Mesothelial cell of epicardium (in vitro differentiated cells): Measurements from ENCODE around the gene WRNIP1. TPM values are rescaled to one million over a fixed set of nuclear protein-coding genes. Genes with fewer than 3 reads are reported as not detected.

Source experiments
- DNase-seq, 2 experiments: peaks; one replicate each; pipeline ENCODE4 v3.0.0; 2021; ENCODE audit warnings: low spot score in 2 of 2; ENCODE audit not compliant: unreplicated experiment in 2 of 2
- H3K27ac Mint-ChIP-seq: 2 replicates; pipeline ENCODE4 v1.8.0; 2021; ENCODE audit warnings: mixed read lengths
- H3K27me3 Mint-ChIP-seq: 2 replicates; pipeline ENCODE4 v1.8.0; 2021; ENCODE audit warnings: low read depth, mixed read lengths
- H3K36me3 Mint-ChIP-seq: 2 replicates; pipeline ENCODE4 v1.8.0; 2021; ENCODE audit warnings: mixed read lengths
- H3K4me1 Mint-ChIP-seq: 2 replicates; pipeline ENCODE4 v1.8.0; 2021; ENCODE audit warnings: mixed read lengths
- H3K4me3 Mint-ChIP-seq: 2 replicates; pipeline ENCODE4 v1.8.0; 2021; ENCODE audit warnings: mild to moderate bottlenecking, moderate library complexity, mixed read lengths
- H3K9me3 Mint-ChIP-seq: 2 replicates; pipeline ENCODE4 v1.8.0; 2021; ENCODE audit warnings: mixed read lengths
- CTCF ChIP-seq: fragments of 200-600 bp; sonication (generic); IDR thresholded peaks from one replicate; pipeline ENCODE4 v1.5.0; 2021; ENCODE audit warnings: antibody characterized with exemption; ENCODE audit not compliant: unreplicated experiment
- total RNA-seq: library from RNA; stranded (reverse); gene quantifications from 3 replicates; pipeline ENCODE4 v1.2.1, GENCODE V29; 2021

Gene WRNIP1
- total RNA-seq, 1 donor from 2014 or later: 41.3 TPM

DNA sequence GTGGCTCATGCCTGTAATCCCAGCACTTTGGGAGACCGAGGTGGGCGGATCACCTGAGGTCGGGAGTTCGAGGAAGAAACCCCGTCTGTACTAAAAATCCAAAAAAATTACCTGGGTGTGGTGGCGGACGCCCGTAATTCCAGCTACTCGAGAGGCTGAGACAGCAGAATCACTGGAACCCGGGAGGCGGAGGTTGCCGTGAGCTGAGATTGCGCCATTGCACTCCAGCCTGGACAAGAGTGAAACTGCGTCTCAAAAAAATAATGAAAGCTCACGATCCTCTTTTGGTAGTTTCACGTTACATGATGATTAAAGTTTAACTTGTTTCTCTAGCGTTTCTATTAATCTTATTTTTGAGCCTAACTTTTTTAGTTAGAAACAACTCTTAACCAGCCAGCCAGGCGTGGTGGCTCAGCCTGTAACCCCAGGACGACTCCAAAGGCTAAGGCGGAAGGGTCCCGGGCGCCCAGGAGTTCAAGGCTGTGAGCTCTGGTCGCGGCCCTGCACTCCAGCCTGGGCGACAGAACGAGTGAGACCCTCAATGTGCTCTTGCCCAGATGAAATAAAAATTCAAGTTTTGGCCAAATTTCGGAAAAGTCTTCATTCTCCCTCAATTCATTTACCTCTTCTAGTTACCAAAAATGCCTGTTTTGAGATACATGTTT is 1.2 kb upstream of the WRNIP1 start:
- Mint-ChIP-seq H3K36me3 (no peaks in the 10 kb centered on the region), H3K4me1 (peaks cover 26% of the 10 kb centered on the region), H3K9me3 (no peaks in the 10 kb centered on the region), H3K27me3 (no peaks in the 10 kb centered on the region), H3K27ac (peak overlapping the region; percentile 99), H3K4me3 (peak overlapping the region; percentile 78)
- no peak for DNase-seq
- no peak for TF ChIP-seq CTCF

DNA sequence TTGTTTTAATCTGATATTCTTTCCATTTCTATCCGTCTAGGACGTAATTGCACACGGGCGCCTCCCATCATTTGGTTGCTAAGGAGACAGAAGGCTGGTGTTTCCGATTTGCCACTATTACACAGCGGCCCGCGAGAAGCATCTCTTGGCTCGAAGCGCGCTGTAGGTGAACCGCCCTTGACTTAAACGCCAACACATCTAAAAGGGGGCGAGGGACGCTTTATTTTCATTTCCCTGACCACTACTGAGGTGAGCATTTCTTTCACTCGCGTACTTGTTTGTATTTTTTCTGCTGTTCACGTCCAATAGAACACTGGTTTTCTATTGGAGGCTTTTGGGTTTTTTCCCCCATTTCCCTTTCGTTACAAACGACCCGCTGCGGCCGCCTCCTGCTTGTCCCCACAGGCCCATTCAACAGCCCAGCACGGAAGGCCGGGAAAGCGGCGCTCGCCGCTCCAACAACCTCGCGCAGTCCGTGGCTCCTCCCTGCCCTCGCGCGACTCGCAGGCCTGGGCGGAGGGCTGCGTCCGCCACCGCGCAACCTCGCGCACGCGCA is 505 bp upstream of the WRNIP1 start:
- Mint-ChIP-seq H3K27ac (peak overlapping the region; percentile 99), H3K4me3 (peak overlapping the region; percentile 78), H3K36me3 (no peaks in the 10 kb centered on the region), H3K9me3 (no peaks in the 10 kb centered on the region), H3K4me1 (peaks cover 27% of the 10 kb centered on the region), H3K27me3 (no peaks in the 10 kb centered on the region)
- no peak for TF ChIP-seq CTCF
- no peak for DNase-seq

DNA sequence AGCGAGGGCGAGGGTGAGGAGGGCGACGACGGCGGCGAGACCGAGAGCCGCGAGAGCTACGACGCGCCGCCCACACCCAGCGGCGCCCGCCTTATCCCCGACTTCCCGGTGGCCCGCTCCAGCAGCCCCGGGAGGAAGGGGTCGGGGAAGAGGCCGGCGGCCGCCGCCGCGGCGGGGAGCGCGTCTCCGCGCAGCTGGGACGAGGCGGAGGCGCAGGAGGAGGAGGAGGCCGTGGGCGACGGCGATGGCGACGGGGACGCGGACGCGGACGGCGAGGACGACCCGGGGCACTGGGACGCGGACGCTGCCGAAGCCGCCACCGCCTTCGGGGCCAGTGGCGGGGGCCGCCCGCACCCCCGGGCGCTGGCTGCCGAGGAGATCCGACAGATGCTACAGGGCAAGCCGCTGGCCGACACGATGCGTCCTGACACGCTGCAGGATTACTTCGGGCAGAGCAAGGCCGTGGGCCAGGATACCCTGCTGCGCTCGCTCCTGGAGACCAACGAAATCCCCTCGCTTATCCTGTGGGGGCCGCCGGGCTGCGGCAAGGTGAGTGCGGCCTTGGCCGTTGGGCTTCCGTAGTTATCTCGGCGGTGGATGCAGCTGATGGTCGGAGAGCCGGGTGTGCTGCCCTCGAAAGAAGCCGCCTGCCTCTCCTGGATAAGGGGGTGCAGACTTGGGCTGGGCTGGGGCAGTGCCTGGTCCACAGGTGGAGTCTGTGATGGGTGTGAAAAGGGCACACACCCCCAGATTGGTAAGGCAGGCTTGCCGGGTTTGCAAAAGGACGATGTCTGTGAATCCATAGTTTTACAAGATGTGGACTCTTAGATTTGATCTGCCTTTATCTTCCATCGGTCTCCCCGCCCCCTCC is 938 bp downstream of the WRNIP1 start:
- Mint-ChIP-seq H3K9me3 (no peaks in the 10 kb centered on the region), H3K4me1 (peaks cover 40% of the 10 kb centered on the region), H3K27me3 (no peaks in the 10 kb centered on the region), H3K4me3 (peak overlapping the region; percentile 90), H3K36me3 (no peaks in the 10 kb centered on the region), H3K27ac (peak overlapping the region; percentile 85)
- TF ChIP-seq CTCF: no peak
- DNase-seq: peak in 1 of 2 experiments; percentile 61

DNA sequence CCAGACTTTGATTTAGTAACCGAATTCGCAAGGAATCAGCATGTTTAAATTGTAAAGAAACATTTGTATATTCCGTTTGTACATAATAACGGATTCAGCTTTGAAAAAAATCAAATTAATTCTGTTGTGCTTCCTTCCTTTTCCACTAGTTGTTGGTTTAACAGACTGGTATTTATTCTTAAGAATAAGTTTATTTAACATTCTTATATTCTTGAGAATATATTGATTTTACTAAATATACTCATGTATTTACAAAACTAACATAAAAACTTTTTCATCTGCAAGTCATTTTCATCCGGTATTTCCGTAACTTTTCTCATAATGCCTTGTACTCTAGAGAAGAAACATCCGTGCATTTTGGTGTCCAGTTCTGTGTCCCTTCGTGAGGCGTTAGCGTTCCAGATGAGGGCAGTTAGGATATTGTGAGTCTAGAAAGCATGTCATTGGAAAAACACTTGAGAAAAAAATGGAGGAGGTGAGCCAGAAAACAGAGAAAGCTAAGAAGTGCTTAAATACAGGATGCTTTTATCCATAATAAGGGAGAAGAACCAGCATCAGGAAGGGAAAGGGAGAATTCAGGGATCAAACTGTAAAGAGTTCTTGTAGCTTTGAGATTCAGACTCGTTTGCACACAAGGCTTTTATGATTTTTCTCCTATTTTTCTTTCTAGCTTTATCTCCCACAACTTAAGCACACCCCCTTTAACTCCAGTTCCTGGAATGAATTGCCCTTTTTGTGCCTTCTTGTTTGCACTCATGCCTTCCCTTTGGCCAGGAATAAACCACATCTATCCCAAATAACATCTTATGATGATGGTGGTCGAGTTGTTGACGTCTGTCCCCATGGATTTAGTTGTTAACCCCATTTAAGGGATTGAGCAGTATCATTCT is 1.8 kb downstream of the WRNIP1 start:
- DNase-seq: no peak
- Mint-ChIP-seq H3K27ac (peak overlapping the region; percentile 85), H3K36me3 (no peaks in the 10 kb centered on the region), H3K4me1 (peaks cover 42% of the 10 kb centered on the region), H3K4me3 (peak overlapping the region; percentile 90), H3K27me3 (no peaks in the 10 kb centered on the region), H3K9me3 (no peaks in the 10 kb centered on the region)
- no peak for TF ChIP-seq CTCF

GRCh38 chr6:2767657-2768524 is 2.7 kb downstream of the WRNIP1 start:
- Mint-ChIP-seq H3K4me1 (peaks cover 42% of the 10 kb centered on the region), H3K4me3 (peak overlapping the region; percentile 90)
- no peak for TF ChIP-seq CTCF

More at GRCh38 chr6:2767657-2768524, 2.7 kb downstream of the WRNIP1 start:
- DNase-seq: no peak
- H3K27me3 Mint-ChIP-seq: no peaks in the 10 kb centered on the region
- H3K9me3 Mint-ChIP-seq: no peaks in the 10 kb centered on the region
- no peaks in the 10 kb centered on the region for H3K36me3 Mint-ChIP-seq
- H3K27ac Mint-ChIP-seq: peak overlapping the region; percentile 26
